HFF-Myc (cell line): ENCODE results near the gene ARRDC1.

Experiments
- DNase-seq: peaks from one replicate; pipeline ENCODE4 v3.0.0-alpha.2; 2011; ENCODE audit warnings: low read depth; ENCODE audit errors: extremely low read depth
- H3K4me3 ChIP-seq: replicated peaks from 2 replicates; pipeline ENCODE4 v1.5.1; 2011; ENCODE audit warnings: low read depth, mild to moderate bottlenecking, control low read depth, low read length
- TF ChIP-seq, protein P1 (sequence below): IDR thresholded peaks from 2 replicates; pipeline ENCODE4 v1.5.1; 2012; ENCODE audit warnings: mild to moderate bottlenecking, low read depth, low read length, control low read depth; ENCODE audit errors: missing control alignments

ARRDC1 gene

DNA sequence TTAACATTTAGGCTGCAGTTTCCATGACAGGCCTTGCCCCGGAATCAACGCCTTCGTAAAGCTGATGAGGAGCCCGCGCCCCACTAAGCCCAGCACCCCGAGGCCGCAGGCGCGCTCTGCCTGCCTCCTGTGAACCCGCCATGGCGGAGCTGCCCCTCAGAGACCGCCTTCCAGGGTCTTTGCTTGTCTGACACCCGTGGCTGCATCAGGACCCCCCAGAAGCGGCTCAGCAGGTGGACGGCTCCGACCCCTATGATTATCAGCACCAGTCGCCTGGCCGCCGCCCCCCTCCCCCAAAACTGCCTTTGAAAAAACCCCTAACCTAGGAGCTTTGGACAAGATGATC is 26.3 kb upstream of the ARRDC1 start:
- peak overlapping the region; percentile 84 for H3K4me3 ChIP-seq
- TF ChIP-seq, protein P1, sequence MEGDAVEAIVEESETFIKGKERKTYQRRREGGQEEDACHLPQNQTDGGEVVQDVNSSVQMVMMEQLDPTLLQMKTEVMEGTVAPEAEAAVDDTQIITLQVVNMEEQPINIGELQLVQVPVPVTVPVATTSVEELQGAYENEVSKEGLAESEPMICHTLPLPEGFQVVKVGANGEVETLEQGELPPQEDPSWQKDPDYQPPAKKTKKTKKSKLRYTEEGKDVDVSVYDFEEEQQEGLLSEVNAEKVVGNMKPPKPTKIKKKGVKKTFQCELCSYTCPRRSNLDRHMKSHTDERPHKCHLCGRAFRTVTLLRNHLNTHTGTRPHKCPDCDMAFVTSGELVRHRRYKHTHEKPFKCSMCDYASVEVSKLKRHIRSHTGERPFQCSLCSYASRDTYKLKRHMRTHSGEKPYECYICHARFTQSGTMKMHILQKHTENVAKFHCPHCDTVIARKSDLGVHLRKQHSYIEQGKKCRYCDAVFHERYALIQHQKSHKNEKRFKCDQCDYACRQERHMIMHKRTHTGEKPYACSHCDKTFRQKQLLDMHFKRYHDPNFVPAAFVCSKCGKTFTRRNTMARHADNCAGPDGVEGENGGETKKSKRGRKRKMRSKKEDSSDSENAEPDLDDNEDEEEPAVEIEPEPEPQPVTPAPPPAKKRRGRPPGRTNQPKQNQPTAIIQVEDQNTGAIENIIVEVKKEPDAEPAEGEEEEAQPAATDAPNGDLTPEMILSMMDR = no peak
- no peak for DNase-seq

DNA sequence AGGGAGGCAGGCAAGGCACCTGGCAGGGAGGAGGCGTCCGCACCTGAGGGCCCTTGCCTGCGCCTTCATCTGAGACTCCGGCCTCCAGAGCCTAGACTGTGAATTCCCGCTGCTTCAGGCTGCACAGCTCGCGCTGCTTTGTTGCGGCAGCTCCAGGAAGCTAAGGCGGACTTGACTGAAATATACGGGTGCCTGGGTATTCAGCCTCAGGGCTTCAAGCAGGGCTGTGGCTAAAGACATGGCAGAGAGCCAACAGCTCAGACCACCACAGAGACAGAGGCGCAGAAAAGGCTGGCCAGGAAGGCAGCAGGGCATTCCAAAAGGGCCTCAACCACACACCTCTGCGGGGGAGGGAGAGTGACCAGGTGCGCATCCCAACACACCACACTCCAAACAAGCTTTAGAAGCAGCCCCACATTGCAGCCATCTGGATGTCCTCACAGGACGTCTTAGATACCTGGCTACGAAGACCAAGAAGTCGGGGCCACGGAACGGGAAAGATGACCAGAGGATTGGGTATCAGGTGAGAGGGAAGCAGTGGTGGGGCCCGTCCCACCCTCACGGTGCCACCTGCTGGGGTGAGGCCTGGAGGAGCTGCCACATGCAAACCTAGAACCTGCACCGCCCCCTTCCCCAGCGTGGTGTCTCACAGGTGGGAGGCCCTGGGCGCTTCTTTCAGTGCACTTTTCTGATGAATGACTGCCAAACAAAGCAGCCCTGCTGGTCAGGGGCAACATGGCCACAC is 25.1 kb upstream of the ARRDC1 start:
- TF ChIP-seq, protein P1 = no peak
- no peak overlapping the region for H3K4me3 ChIP-seq
- no peak for DNase-seq

DNA sequence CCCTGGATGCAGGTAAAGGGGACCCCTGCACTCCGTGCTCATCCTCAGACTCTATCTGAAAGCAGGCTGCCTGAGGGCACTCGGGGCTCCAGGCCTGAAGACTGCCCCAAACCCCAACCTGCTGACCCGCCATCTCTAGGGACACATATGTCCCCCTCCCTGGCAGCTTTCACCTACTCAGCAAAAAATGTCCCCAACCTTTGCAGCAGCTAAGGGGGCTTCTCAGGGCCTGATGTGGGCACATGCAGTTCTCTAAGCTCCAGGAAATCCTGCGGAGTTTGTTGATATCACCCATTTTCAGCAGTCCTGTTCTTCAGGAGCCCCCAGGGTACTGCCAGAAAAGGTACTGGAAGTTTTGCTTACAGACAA is 24.5 kb upstream of the ARRDC1 start:
- TF ChIP-seq, protein P1 = no peak
- no peak overlapping the region for H3K4me3 ChIP-seq
- no peak for DNase-seq

DNA sequence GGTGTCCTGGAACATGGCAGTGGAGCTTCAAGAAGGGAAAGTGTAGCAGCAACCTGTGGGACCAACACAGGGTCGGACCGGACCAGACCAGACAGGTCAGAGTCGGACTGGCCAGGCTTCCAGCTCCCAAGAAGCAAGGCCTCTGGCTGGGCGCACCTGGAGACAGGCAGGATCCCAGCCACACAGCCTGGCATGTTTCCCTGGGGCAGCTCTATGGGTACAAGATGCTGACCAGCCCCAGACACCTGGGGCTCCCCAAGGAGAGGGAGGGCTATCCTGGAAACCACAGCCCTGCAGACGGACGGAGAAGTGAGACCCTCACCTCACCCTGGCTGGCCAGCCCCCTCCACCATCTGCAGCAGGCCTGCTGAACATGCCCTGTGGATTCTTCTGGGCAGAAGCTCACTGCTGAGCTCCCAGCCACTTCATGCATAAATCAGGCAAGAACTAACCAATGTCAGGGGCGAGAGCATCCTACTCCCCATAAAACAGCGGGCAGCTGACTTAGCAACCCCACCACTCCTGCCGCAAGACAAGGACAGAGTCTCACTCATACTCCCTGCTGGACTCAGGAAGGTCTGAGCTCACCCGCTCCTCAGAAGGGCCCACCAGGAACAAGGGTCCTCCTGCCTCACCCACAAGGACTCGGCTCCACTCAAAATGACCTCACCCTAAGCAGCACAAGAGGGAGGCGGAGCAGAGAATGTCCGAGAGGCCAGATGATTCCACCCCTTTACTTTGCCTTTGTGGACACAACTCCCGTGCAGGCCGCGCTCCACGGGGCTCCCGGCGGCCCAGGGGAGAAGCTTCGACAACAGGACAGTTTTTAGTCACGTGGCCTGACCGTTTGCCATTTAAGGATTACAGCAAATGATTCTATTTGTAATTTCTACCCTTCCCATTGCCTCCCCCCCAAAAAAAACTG is 23.9 kb upstream of the ARRDC1 start:
- H3K4me3 ChIP-seq = no peak overlapping the region
- TF ChIP-seq, protein P1 = no peak
- no peak for DNase-seq

DNA sequence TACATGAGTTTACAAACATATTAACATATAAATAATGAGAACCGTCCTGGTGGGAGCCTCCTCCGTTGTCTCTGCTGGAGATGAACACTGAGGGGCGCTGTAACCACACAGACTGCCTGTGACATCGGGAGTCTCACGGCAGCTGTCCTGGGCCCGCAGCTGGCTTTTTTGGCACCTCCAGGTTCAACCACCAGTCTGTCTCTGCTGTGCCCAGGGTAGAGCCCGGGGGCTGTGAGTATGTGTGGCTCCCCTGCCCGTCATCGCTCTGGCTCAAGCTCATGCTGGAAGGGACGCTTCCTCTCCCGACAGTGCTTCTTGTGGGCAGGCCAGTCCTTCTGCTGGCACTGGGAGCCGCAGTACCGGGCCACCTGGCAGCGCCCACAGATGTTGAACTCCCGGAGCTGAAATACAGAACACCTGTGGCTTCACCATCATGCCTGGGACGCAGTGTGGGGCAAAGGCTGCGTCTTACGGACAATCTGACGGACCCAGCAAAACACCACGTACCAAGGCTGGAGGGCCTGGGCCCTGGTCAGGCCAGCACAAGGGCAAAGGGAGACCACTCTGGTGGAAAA is 23.1 kb upstream of the ARRDC1 start:
- no peak overlapping the region for H3K4me3 ChIP-seq
- DNase-seq = no peak
- TF ChIP-seq, protein P1 = peak; percentile 23

DNA sequence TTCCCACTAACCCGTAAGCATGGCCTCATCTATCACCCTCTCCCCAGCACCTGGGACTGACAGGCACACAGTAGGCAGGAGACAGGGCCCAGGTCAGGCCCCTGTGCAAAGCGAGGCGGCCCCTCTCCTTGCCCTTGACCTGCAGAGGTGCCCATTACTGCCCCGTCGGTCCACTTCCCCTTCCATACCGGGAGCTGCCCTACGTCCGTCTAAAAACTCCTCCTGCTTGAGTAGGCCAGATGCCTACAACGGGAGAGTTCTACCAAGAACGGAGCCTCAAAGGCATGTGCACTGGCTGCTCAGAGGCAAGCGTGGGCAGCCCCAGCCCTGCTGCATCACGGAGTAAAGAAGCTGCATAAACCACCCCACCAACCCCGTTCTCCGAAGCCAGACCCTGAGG is 22.1 kb upstream of the ARRDC1 start:
- no peak overlapping the region for H3K4me3 ChIP-seq
- TF ChIP-seq, protein P1 = no peak
- DNase-seq = no peak
